ENCODE measurements around the gene SPPL2C. TPM values are rescaled to one million over a fixed set of nuclear protein-coding genes. Genes with fewer than 3 reads are reported as not detected.

SPPL2C gene
- total RNA-seq, 4 donors from 2014 or later = not detected

GRCh38 chr17:45813048-45813725 lies 31.5 kb upstream of the SPPL2C start:
- H3K4me3 ChIP-seq (ENCODE audit: low read depth, poor library complexity, severe bottlenecking) = no peak overlapping the region
- no peak for DNase-seq (ENCODE audit: low spot score in 2 of 2)
- WGBS, 2 donors = 34 to 38% methylated on average over 22 of the region's 22 CpGs
- TF ChIP-seq, protein P1, sequence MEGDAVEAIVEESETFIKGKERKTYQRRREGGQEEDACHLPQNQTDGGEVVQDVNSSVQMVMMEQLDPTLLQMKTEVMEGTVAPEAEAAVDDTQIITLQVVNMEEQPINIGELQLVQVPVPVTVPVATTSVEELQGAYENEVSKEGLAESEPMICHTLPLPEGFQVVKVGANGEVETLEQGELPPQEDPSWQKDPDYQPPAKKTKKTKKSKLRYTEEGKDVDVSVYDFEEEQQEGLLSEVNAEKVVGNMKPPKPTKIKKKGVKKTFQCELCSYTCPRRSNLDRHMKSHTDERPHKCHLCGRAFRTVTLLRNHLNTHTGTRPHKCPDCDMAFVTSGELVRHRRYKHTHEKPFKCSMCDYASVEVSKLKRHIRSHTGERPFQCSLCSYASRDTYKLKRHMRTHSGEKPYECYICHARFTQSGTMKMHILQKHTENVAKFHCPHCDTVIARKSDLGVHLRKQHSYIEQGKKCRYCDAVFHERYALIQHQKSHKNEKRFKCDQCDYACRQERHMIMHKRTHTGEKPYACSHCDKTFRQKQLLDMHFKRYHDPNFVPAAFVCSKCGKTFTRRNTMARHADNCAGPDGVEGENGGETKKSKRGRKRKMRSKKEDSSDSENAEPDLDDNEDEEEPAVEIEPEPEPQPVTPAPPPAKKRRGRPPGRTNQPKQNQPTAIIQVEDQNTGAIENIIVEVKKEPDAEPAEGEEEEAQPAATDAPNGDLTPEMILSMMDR (IDR thresholded peaks at IDR 0.05) = no peak
- no peak for TF ChIP-seq POLR2A (IDR thresholded peaks at IDR 0.05)
- intact Hi-C loops (cut with DNase I; ENCODE audit: low total_unique reads) = no loop called here

GRCh38 chr17:45814622-45815606 lies 29.8 kb upstream of the SPPL2C start:
- intact Hi-C loops (cut with DNase I; ENCODE audit: low total_unique reads) = no loop called here
- no peak for TF ChIP-seq POLR2A (IDR thresholded peaks at IDR 0.05)
- no peak for DNase-seq (ENCODE audit: low spot score in 2 of 2)
- no peak overlapping the region for H3K4me3 ChIP-seq (ENCODE audit: low read depth, poor library complexity, severe bottlenecking)
- WGBS, 2 donors = 81 to 88% methylated on average over 17 of the region's 17 CpGs

DNA sequence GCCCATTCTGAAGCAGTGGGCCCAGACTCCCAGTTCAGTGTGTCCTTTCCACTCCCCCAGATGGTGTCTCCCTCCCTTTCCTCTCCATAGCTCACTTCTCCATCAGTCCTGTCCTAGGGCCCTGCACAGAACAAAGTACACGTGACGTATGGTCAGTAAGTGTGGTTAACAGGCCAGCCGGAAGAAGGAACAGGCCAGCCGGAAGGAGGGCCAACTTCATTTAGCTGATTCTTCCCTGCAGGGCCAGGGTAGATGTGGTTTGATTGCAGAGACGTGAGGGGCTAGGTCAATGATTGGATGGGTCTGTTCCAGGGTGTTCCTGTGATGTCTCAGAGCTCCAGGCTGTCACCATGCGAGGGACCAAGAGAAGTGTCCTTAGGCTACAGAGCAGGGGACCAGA lies 28.9 kb upstream of the SPPL2C start:
- intact Hi-C loops (cut with DNase I; ENCODE audit: low total_unique reads) = no loop called here
- no peak for DNase-seq (ENCODE audit: low spot score in 2 of 2)
- no peak overlapping the region for H3K4me3 ChIP-seq (ENCODE audit: low read depth, poor library complexity, severe bottlenecking)
- no peak for TF ChIP-seq POLR2A (IDR thresholded peaks at IDR 0.05)
- TF ChIP-seq, protein P1 (IDR thresholded peaks at IDR 0.05) = no peak
- 83 to 91% methylated on average over 6 of the region's 6 CpGs for WGBS, 2 donors

DNA sequence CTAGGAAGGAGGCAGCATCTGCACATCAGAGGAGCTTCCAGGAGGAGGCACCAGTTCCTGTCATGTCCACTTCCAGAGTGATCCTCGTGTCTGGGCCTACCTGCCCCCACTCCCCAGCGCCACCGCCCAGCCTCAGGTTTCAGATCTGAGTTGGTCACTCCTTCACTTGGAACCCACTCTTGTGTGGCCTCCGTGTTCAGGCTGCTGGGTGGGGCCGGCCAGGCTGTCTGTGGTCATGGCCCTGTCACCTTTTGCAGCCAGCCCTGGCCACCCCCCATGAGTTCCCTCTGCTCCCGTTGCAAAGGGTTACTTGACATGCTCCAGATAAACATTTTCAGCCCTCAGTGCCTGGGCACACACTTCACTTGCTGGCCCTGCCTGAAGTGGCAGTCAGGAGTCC lies 26.6 kb upstream of the SPPL2C start:
- TF ChIP-seq POLR2A (IDR thresholded peaks at IDR 0.05) = no peak
- TF ChIP-seq, protein P1 (IDR thresholded peaks at IDR 0.05) = no peak
- WGBS, 2 donors = 68 to 79% methylated on average over 6 of the region's 6 CpGs
- intact Hi-C loops (cut with DNase I; ENCODE audit: low total_unique reads) = no loop called here
- no peak for DNase-seq (ENCODE audit: low spot score in 2 of 2)
- no peak overlapping the region for H3K4me3 ChIP-seq (ENCODE audit: low read depth, poor library complexity, severe bottlenecking)

GRCh38 chr17:45818699-45819098 lies 26.0 kb upstream of the SPPL2C start:
- no peak overlapping the region for H3K4me3 ChIP-seq (ENCODE audit: low read depth, poor library complexity, severe bottlenecking)
- no peak for DNase-seq (ENCODE audit: low spot score in 2 of 2)
- TF ChIP-seq, protein P1 (IDR thresholded peaks at IDR 0.05) = no peak
- no peak for TF ChIP-seq POLR2A (IDR thresholded peaks at IDR 0.05)
- intact Hi-C loops (cut with DNase I; ENCODE audit: low total_unique reads) = no loop called here
- WGBS, 2 donors = 66 to 68% methylated on average over 4 of the region's 4 CpGs

GRCh38 chr17:45819632-45820031 lies 25.0 kb upstream of the SPPL2C start:
- intact Hi-C loops (cut with DNase I; ENCODE audit: low total_unique reads) = loop anchor here (10.0 kb wide), 1 partner anchor 85 kb away; no protein-coding TSS in a partner anchor
- TF ChIP-seq, protein P1 (IDR thresholded peaks at IDR 0.05) = no peak
- TF ChIP-seq POLR2A (IDR thresholded peaks at IDR 0.05) = no peak
- 88 to 90% methylated on average over 6 of the region's 6 CpGs for WGBS, 2 donors
- DNase-seq (ENCODE audit: low spot score in 2 of 2) = no peak
- H3K4me3 ChIP-seq (ENCODE audit: low read depth, poor library complexity, severe bottlenecking) = no peak overlapping the region
